Smooth muscle cell of the coronary artery (primary cell): Measurements from ENCODE around the gene CTDSP2. TPM values are rescaled to one million over a fixed set of nuclear protein-coding genes. Genes with fewer than 3 reads are reported as not detected.

Source experiments
- total RNA-seq: library from RNA; depleted of rRNA; stranded (reverse); fragments of >200 nt; gene quantifications from 2 replicates; pipeline ENCODE4 v1.2.3, GENCODE V29; 2014; ENCODE audit warnings: low replicate concordance

Gene CTDSP2, protein sequence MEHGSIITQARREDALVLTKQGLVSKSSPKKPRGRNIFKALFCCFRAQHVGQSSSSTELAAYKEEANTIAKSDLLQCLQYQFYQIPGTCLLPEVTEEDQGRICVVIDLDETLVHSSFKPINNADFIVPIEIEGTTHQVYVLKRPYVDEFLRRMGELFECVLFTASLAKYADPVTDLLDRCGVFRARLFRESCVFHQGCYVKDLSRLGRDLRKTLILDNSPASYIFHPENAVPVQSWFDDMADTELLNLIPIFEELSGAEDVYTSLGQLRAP
- 54.6 and 198 TPM in 2 replicates for total RNA-seq

DNA sequence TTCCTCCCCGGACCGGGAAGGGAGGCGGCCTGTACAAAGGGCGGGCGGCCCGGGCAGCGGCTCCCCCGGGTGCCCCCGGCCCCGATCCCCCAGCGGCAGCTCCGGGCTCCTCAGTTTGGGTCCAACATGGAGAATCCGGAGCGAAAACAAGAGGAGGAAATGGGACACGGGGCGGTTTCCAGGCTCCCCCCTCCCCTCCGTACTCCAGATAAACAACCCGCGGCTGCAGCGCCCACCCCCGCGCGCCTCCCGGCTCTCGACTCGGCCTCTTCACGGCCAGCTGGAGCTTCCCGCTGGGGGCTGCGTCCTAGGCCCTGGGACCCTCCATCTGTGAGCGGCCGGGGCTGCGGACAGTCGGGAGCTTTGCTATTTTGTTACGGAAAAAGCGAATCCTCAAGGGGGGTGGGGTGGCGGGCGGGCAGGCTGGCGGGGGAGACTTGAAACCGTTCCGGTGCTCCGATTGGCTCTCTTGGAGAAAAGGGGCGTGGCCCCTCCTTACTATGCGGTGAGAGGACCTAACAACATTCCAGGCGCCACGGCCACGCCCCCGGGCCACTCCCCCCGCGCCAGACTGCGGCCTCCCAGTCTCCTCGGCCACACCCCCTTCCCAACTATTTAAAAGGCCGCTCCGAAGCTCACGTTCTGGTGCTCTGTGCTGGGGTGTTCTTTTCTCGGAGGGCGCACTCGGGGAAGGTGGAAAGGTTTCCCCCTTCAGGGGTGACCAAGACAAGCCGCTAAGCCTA lies at the start of gene CTDSP2:
Gene CTDSP2 (minus strand): TSS at position 153 of the 743 bp plus-strand sequence. CDS start 294 bp downstream, outside the sequence.

DNA sequence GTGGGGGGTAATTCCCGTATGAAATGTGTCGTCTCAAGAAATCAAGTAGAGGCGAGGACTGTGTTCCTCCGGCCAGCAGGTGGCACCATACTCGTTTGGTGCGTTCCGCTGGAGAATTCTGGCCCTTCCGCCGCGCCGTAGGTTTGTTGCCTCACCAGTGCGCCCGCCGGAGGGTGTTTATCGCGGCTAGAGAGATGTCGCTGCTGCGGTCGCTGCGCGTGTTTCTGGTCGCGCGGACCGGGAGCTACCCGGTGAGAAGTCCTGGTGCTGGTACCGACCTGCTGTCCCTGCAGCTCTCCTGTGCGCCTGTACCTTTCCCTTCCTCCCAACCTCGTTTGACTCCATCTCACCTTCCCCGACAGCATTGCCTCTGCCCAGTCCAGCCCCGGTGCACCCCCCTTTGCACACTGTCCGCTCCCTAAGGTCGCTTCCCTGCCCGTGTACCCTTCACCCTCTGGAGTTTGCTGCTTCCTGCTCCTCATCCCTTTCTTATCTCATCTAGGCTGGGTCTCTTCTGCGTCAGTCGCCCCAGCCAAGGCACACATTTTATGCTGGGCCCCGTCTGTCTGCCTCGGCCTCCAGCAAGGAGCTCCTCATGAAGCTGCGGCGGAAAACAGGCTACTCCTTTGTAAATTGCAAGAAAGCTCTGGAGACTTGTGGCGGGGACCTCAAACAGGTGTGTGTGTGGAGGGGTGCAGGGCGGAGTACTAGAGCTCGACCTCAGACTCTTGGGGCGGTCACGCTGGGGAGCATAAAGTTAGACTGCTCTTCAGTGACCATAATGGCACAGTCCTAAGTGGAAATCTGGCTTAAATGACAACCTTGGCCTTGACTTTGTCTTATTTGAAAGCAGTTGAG lies 63.7 kb downstream of the CTDSP2 start, which contains the start of gene TSFM:
Gene TSFM (plus strand): TSS at position 180 of the 858 bp plus-strand sequence. CDS start 15 bp downstream, at position 195.

DNA sequence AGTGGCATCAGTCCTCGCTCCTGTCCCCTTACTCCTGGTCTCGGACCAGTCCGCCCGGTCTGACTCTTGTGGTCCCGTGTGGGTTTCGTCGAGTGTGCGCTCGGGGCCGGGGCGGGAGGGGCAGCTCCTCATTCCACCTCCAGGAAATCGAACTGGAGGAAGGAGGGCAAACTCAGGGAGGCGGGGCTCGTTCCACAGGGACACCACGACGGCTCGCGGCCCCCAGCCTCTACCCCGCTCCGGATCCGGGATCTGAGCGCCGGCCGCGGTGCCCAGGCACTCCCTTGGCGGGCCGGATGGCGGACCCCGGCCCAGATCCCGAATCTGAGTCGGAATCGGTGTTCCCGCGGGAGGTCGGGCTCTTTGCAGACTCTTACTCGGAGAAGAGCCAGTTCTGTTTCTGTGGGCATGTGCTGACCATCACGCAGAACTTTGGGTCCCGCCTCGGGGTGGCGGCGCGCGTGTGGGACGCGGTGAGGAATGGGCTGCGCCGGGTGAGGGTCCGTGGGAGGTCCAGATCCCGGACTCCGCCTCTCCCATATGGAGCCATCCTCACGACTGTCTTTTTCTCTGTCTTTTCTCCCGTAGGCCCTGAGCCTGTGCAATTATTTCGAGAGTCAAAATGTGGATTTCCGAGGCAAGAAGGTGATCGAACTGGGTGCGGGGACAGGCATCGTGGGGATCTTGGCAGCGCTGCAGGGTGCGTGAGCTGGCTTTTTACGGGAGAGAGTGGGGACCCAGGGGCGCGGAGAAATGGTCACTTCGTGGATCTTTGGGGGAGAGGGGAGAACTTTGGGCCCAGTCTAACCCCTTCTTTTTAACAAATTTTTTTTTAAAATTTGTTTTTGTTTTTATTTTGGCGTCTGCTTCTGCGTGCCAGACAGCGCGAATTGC lies 73.9 kb downstream of the CTDSP2 start, which contains the start of gene EEF1AKMT3:
Gene EEF1AKMT3 (plus strand): TSS at position 186 of the 894 bp plus-strand sequence. CDS start 111 bp downstream, at position 297.

DNA sequence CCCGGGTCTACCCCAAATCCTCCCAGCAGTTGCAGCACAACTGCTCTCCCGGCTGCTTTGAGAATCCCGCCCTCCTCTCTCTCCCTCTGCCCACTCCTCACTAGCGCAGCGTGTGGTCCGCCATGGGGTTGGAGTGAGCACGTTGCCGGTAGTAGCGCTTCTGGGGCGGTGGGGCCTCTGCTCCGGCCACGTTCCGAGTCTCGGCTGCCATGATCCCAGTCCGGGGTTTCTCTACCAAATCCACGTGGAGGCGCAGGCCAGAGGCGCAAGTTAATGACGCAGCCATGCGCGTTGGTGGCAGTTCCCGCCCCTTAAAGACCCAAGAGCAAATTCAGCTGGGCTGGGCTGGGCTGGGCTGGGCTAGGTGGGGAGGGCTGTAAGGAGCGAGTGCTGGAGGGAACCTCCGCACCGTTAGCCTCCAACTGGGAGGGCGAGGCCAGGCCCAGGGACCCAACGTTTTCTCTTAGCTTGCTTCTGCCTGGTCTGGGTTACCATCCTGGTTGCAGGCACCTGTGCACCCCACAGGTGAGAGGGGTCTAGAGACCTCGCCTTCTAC lies 74.6 kb downstream of the CTDSP2 start, which contains the start of gene METTL1:
Gene METTL1 (minus strand): TSS at position 233 of the 556 bp plus-strand sequence. CDS start 22 bp downstream, at position 211.

Other genes with a start within 250 kb of the CTDSP2 start
- gene DTX3, start 241.9 kb downstream of the CTDSP2 start, total RNA-seq, result 6.4 and 8.5 TPM in 2 replicates
- gene ARHGEF25, start 235.3 kb downstream of the CTDSP2 start, total RNA-seq, result 17.0 and 23.8 TPM in 2 replicates
- 1.3 and 5.6 TPM in 2 replicates for gene B4GALNT1, start 213.5 kb downstream of the CTDSP2 start, total RNA-seq
- 233 and 545 TPM in 2 replicates for gene OS9, start 152.6 kb downstream of the CTDSP2 start, total RNA-seq
- 0.23 and 0.30 TPM in 2 replicates for gene AGAP2, start 108.0 kb downstream of the CTDSP2 start, total RNA-seq
- gene TSPAN31, start 101.7 kb downstream of the CTDSP2 start, total RNA-seq, result 59.8 and 69.0 TPM in 2 replicates
- gene CDK4, start 94.4 kb downstream of the CTDSP2 start, total RNA-seq, result 177 and 178 TPM in 2 replicates
- gene MARCHF9, start 91.6 kb downstream of the CTDSP2 start, total RNA-seq, result 3.4 and 4.7 TPM in 2 replicates
- 0.68 TPM in 1 of 2 replicates, not detected in the other for gene CYP27B1, start 79.7 kb downstream of the CTDSP2 start, total RNA-seq
- 5.0 and 7.0 TPM in 2 replicates for gene METTL1, start 74.6 kb downstream of the CTDSP2 start, total RNA-seq
- 7.8 and 8.5 TPM in 2 replicates for gene EEF1AKMT3, start 74.1 kb downstream of the CTDSP2 start, total RNA-seq
- 6.7 and 16.8 TPM in 2 replicates for gene TSFM, start 63.9 kb downstream of the CTDSP2 start, total RNA-seq
- gene AVIL, start 28.0 kb downstream of the CTDSP2 start, total RNA-seq, result 1.4 and 11.6 TPM in 2 replicates
- gene ATP23, start 94.8 kb upstream of the CTDSP2 start, total RNA-seq, result 3.0 and 10.9 TPM in 2 replicates